ENCODE results near the gene CD4.
A peak's percentile ranks its signal among the peaks of the same experiment; 100 is the strongest.

Gene CD4

DNA sequence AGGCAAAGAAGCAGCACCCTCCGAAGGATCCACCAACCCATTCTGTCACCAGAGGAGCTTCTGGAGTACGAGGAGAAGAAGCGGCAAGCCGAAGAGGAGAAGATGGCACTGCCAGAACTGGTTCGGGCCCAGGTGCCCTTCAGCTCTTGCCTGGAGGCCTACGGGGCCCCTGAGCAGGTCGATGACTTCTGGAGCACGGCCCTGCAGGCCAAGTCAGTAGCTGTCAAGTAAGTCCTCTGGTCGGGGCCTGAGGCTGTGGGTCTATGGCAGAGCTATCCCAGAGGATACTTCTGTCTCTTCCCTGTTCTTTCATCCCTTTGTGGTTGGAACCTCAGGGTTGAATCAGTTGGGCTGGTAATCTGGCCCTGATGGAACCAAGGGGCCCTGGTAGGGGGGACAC, 72.1 kb downstream of the CD4 start:
- no peak overlapping the region for H3K27ac ChIP-seq

DNA sequence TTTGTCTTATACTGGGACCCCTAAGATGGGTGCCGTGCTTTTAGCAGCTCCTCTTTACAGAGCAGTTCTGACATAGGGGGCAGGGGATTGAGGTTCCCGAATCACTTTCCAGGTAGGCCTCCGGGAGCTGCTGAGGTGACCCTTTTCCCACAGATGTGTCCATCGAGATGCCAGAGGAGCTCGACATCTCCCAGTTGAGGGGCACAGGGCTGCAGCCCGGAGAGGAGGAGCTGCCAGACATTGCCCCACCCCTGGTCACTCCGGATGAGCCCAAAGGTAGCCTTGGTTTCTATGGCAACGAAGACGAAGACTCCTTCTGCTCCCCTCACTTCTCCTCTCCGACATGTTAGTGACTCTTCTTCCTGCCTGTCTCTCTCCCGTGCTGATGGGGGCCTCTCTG, 73.7 kb downstream of the CD4 start:
- H3K27ac ChIP-seq = 0 out of 2 replicates have a peak overlapping the region, but pooled peaks have one; percentile 4
- TF ChIP-seq ZFX (IDR thresholded peaks at IDR 0.05; ENCODE audit: borderline replicate concordance) = no peak
- TF ChIP-seq, protein P1, sequence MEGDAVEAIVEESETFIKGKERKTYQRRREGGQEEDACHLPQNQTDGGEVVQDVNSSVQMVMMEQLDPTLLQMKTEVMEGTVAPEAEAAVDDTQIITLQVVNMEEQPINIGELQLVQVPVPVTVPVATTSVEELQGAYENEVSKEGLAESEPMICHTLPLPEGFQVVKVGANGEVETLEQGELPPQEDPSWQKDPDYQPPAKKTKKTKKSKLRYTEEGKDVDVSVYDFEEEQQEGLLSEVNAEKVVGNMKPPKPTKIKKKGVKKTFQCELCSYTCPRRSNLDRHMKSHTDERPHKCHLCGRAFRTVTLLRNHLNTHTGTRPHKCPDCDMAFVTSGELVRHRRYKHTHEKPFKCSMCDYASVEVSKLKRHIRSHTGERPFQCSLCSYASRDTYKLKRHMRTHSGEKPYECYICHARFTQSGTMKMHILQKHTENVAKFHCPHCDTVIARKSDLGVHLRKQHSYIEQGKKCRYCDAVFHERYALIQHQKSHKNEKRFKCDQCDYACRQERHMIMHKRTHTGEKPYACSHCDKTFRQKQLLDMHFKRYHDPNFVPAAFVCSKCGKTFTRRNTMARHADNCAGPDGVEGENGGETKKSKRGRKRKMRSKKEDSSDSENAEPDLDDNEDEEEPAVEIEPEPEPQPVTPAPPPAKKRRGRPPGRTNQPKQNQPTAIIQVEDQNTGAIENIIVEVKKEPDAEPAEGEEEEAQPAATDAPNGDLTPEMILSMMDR (IDR thresholded peaks at IDR 0.05) = no peak

More for the DNA sequence above, 72.1 kb downstream of the CD4 start:
- no peak for TF ChIP-seq ZFX (IDR thresholded peaks at IDR 0.05; ENCODE audit: borderline replicate concordance)

DNA sequence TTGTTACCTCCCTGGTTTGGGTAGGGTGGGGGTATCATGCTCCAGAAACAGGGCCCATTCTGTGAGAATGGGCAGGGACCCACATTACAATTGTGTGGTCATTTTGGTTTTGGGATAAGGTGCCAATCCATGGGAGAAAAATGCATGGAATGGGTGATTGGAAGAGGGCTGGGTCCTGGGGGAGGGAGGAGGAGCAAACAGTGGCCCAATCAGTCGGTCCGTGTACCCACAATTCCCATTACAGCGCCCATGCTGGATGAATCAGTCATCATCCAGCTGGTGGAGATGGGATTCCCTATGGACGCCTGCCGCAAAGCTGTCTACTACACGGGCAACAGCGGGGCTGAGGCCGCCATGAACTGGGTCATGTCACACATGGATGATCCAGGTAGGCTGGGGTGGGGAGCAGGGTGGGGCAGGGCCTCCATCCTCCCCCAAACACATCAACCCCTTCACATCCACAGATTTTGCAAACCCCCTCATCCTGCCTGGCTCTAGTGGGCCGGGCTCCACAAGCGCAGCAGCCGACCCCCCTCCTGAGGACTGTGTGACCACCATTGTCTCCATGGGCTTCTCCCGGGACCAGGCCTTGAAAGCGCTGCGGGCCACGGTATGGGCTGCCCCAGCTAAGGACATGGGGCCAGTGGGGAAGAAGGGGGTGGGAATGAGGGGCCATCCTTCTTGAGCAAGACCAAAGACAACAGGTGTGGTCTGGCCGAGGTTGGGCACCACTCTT, 74.4 kb downstream of the CD4 start:
- H3K27ac ChIP-seq = 0 out of 2 replicates have a peak overlapping the region, but pooled peaks have one; percentile 4
- TF ChIP-seq ZFX (IDR thresholded peaks at IDR 0.05; ENCODE audit: borderline replicate concordance) = no peak
- TF ChIP-seq, protein P1 (IDR thresholded peaks at IDR 0.05) = no peak

DNA sequence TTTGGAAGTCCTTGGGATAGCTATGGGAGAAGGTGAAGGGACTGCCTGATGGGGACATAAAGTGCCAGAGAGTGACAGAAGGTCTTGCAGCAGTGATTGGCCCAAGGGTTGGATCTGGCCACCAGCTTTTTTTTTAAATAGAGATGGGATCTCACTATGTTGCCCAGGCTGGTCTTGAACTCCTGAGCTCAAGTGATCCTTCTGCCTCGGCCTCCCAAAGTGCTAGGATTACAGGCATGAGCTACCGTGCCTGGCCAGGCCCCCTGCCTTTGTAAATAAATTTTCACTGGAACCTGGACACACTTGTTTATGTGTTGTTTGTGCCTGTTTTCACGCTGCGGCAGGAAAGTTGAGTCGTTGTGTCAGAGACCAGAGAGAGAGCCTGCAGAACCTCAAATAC, 76.0 kb downstream of the CD4 start:
- H3K27ac ChIP-seq = 0 out of 2 replicates have a peak overlapping the region, but pooled peaks have one; percentile 99

DNA sequence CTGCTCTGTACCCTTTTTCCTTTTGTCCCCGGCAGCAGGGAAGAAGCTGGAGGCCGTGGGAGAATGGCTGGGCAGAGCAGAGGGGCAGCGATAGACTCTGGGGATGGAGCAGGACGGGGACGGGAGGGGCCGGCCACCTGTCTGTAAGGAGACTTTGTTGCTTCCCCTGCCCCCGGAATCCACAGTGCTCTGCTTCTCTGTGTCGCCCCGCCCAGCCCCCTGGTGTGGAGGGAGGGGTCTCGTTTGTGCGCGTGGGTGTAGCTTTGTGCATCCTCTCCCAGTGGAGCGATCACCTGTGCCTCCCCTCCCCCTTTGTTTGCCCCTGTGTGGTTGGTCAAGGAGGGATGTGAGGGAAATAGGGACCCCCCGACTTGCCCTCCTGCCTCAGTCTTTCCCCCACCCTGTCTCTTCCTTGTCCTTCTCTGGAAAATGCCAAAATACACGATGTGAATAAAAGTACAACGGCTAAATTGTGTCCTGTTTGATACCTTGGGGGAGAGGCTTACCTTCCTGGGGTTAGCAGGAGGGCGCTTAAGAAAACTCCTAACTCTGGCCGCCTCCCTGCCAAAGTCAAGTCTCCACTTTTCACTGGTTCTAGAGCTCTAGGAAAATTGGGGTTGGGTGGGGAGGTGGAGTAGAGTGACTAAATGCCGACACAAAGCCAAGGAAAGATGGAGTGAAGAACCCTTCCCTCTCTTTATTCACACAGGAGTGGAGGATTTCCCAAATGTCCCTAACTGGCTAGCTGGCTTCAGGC, 77.0 kb downstream of the CD4 start:
- H3K27ac ChIP-seq = peak overlapping the region; percentile 99
- TF ChIP-seq, protein P1 (IDR thresholded peaks at IDR 0.05) = no peak
- no peak for TF ChIP-seq ZFX (IDR thresholded peaks at IDR 0.05; ENCODE audit: borderline replicate concordance)

DNA sequence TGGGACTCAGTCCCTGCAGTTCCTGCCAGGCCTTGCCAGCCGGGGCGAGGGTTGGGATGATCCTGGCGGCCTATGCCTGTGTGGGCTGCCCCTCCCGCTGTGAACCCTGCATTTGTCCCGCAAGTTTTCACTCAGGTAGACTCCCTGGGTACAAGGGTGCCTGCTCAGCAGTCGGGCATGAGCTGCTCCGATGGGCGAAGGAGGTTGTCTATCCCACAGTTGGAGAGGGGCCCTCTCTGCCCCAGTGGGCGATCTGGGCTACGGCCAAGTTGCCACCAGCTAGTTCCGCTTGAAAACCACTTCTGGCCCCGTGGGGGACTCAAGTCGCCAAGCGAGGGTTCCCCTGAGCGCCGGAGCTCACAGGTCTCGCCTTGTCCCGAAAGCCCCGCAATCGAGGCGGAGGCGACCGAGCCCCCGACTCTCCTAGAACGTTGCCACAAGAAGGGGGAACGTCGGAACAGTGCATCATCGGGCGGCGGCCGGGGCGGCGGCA, 77.6 kb downstream of the CD4 start:
- H3K27ac ChIP-seq = peak overlapping the region; percentile 99

DNA sequence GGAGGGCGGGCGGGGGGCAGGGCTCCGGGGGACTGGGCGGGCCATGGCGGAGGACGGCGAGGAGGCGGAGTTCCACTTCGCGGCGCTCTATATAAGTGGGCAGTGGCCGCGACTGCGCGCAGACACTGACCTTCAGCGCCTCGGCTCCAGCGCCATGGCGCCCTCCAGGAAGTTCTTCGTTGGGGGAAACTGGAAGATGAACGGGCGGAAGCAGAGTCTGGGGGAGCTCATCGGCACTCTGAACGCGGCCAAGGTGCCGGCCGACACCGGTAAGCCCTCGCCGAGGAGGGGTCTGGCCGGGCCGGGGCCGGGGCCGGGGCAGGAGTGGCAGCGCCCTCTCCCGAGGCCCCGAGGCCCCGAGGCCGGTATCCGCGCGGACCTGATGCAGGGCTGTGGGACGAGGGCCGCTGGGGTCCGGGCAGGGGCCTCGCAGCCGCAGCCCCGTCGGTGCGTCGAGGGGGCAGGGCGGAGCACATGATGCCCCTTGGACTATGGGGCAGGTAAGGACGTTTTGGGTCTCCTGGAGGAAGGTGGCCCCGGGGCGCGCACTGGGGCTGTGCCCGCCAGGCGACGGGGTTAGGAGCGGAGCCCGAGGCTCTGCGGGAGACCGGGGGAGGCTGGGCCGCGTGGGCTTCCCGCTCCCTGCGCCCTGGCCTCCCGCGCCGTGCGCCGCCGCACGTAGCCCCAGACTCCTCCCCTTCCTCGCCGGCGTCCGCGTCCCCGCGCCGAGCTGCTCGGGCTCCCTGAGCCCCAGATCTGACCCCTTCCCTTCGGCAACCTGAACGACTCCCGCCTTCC, 78.3 kb downstream of the CD4 start, which contains the start of gene TPI1:
Gene TPI1 (plus strand): TSS at position 119 of the 798 bp plus-strand sequence. CDS start 36 bp downstream, at position 155.
- TF ChIP-seq, protein P1 (IDR thresholded peaks at IDR 0.05) = peak; percentile 19; the same call in 1 of the 2 replicates
- TF ChIP-seq ZFX (IDR thresholded peaks at IDR 0.05; ENCODE audit: borderline replicate concordance) = no peak
- H3K27ac ChIP-seq = peak within 1 kb of the TSS; percentile 99

More for the DNA sequence above, 77.6 kb downstream of the CD4 start:
- no peak for TF ChIP-seq ZFX (IDR thresholded peaks at IDR 0.05; ENCODE audit: borderline replicate concordance)
- TF ChIP-seq, protein P1 (IDR thresholded peaks at IDR 0.05) = no peak
